GM12878 (cell line): ENCODE results near the gene CDC34. TPM values are rescaled to one million over a fixed set of nuclear protein-coding genes. Genes with fewer than 3 reads are reported as not detected.

ENCODE experiments used
- TCF12 ChIP-seq: IDR thresholded peaks from 2 replicates; pipeline ENCODE4 v1.6.1; 2011; ENCODE audit warnings: low read depth, mild to moderate bottlenecking, low read length
- ZNF384 ChIP-seq: IDR thresholded peaks from 2 replicates; pipeline ENCODE4 v1.6.1; 2012; ENCODE audit warnings: low read depth, mild to moderate bottlenecking, low read length, improper control_type of control experiment, borderline replicate concordance
- polyA plus RNA-seq, 11 experiments: library from polyadenylated mRNA; depleted of rRNA in 4 of 11; unstranded in 6 of 11; stranded (reverse) in 5 of 11; fragments of >200 nt; fragmentation: Nextera tagmentation in 4 of 11; fragmentation: Illumina TruSeq in 1 of 11; extraction: Ambion mirVana in 4 of 11; extraction: Trizol in 1 of 11; gene quantifications; 1 replicate in 1 of 11; 2 replicates in 10 of 11; pipeline versions ENCODE4 v1.2.1 to v1.2.3, GENCODE V29; 2011 to 2016; ENCODE audit warnings: inconsistent platforms in 2 of 11, missing spikeins in 2 of 11, low read depth in 1 of 11
- total RNA-seq, 4 experiments: library from RNA; depleted of rRNA in 3 of 4; stranded (reverse); fragments of >200 nt in 3 of 4; fragmentation: Illumina TruSeq in 1 of 4; extraction: Trizol in 1 of 4; gene quantifications; 2 replicates each; pipeline versions ENCODE4 v1.2.1 to v1.2.3, GENCODE V29; 2013 to 2021
- TF ChIP-seq, protein P1 (sequence below): IDR thresholded peaks from 2 replicates; pipeline ENCODE4 v1.6.1; 2011; ENCODE audit warnings: low read depth, mild to moderate bottlenecking, low read length, moderate library complexity, borderline replicate concordance; ENCODE audit errors: extremely low read depth
- TF ChIP-seq, protein P2 (sequence below): fragments of 450-650 bp; IDR thresholded peaks from 2 replicates; pipeline ENCODE4 v1.6.1; 2018; ENCODE audit warnings: mild to moderate bottlenecking, low read depth, moderate library complexity; ENCODE audit not compliant: partially characterized antibody
- TF ChIP-seq, protein P3 (sequence below): fragments of 450-650 bp; IDR thresholded peaks from 2 replicates; pipeline ENCODE4 v1.6.1; 2017; ENCODE audit warnings: mild to moderate bottlenecking, low read depth, inconsistent platforms; ENCODE audit not compliant: poor library complexity, severe bottlenecking

The CDC34 gene
- total and polyA plus RNA-seq, 10 of the 15 experiments (the other 5 are each of a cell fraction or from before 2014, with no cell fraction given), result 0.31 to 48.9 (median 28.5) TPM

DNA sequence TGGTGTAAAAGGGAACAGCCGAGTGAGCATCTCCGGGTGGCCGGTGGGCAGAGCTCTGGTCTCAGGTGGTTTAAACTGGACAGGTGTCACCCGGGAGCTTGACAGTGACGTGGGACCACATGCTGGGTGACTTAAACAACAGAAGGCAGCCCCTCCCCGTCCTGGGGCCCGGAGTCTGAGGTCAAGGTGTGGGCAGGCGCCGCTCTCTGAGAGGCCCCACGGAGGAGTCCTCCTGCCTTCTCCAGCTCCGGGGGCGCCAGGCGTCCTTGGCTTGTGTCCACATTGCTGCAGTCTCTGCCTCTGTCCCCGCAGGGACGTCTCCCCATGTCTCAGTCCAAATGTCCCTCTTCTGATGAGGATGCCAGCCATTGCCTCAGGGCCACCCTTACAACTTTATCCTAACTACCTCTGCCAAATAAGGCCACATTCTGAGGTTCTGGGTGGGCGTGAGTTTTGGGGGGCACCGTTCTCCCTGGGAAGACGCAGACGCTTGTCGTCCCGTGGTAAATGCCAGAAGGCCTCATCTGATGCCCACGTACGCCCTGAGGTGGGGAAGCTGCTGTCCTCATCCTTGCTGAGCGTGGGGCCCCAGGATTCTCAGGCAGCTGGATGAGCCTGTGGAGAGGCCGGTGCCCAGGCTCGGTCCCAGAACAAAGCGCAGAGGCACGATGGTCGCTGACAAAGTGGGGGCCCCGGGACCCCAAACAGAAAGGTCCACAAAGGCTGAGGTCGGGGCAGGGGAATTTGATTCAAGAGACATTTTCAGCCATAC is 25.2 kb downstream of the CDC34 start (continued):
- TF ChIP-seq TCF12, result no peak
- TF ChIP-seq, protein P1, sequence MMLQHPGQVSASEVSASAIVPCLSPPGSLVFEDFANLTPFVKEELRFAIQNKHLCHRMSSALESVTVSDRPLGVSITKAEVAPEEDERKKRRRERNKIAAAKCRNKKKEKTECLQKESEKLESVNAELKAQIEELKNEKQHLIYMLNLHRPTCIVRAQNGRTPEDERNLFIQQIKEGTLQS, result no peak
- TF ChIP-seq ZNF384, result no peak
- TF ChIP-seq, protein P2, sequence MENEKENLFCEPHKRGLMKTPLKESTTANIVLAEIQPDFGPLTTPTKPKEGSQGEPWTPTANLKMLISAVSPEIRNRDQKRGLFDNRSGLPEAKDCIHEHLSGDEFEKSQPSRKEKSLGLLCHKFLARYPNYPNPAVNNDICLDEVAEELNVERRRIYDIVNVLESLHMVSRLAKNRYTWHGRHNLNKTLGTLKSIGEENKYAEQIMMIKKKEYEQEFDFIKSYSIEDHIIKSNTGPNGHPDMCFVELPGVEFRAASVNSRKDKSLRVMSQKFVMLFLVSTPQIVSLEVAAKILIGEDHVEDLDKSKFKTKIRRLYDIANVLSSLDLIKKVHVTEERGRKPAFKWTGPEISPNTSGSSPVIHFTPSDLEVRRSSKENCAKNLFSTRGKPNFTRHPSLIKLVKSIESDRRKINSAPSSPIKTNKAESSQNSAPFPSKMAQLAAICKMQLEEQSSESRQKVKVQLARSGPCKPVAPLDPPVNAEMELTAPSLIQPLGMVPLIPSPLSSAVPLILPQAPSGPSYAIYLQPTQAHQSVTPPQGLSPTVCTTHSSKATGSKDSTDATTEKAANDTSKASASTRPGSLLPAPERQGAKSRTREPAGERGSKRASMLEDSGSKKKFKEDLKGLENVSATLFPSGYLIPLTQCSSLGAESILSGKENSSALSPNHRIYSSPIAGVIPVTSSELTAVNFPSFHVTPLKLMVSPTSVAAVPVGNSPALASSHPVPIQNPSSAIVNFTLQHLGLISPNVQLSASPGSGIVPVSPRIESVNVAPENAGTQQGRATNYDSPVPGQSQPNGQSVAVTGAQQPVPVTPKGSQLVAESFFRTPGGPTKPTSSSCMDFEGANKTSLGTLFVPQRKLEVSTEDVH, result no peak
- TF ChIP-seq, protein P3, sequence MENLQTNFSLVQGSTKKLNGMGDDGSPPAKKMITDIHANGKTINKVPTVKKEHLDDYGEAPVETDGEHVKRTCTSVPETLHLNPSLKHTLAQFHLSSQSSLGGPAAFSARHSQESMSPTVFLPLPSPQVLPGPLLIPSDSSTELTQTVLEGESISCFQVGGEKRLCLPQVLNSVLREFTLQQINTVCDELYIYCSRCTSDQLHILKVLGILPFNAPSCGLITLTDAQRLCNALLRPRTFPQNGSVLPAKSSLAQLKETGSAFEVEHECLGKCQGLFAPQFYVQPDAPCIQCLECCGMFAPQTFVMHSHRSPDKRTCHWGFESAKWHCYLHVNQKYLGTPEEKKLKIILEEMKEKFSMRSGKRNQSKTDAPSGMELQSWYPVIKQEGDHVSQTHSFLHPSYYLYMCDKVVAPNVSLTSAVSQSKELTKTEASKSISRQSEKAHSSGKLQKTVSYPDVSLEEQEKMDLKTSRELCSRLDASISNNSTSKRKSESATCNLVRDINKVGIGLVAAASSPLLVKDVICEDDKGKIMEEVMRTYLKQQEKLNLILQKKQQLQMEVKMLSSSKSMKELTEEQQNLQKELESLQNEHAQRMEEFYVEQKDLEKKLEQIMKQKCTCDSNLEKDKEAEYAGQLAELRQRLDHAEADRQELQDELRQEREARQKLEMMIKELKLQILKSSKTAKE, result no peak
